ENCODE measurements around the gene FRG2C.
"Not testable (repeated sequence)": the region's sequence is repeated elsewhere in the genome, so short reads cannot be mapped to it uniquely, and the experiment has no call there.

- not testable (repeated sequence) for TF ChIP-seq EP300, CTCF, POLR2AphosphoS5 (IDR thresholded peaks at IDR 0.05)
Observed at GRCh38 chr3:75659108-75659433, 5.1 kb upstream of the FRG2C start.

Data from suprapubic skin (tissue), 4 donors.